Fibroblast of mammary gland (primary cell): Measurements from ENCODE around the gene SPG11.

Source experiments
- DNase-seq: peaks from one replicate; pipeline ENCODE4 v3.0.0-alpha.2; 2010; ENCODE audit warnings: low read depth
- H3K4me3 ChIP-seq: 2 replicates; pipeline ENCODE4 v1.5.1; 2011; ENCODE audit warnings: low read depth, mild to moderate bottlenecking, low read length, moderate library complexity; ENCODE audit not compliant: control insufficient read depth
- CTCF ChIP-seq: conservative IDR thresholded peaks from 2 replicates; pipeline ENCODE4 v1.5.1; 2011; ENCODE audit warnings: low read depth, low read length, inconsistent platforms; ENCODE audit not compliant: control insufficient read depth, insufficient read depth

The SPG11 gene

DNA sequence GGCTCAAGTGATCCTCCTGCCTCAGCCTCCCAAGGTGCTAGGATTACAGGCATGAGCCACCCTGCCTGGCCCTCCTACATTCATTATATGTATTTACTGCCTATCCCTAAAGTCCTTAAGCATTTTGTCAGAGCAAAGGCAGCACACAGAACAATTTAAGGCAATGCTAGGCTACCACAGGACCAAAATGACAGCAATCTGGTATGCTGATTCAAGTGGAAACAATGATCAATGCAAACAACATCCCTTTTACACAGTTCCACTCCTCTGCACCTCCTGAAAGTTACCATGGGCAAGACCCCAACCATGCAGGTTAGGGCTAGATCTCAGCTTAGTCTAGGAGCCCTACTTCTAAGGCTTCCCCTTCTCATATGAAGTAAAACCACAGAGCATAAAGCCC lies 40.3 kb downstream of the SPG11 start:
- H3K4me3 ChIP-seq: no peak overlapping the region
- no peak for TF ChIP-seq CTCF
- DNase-seq: no peak

DNA sequence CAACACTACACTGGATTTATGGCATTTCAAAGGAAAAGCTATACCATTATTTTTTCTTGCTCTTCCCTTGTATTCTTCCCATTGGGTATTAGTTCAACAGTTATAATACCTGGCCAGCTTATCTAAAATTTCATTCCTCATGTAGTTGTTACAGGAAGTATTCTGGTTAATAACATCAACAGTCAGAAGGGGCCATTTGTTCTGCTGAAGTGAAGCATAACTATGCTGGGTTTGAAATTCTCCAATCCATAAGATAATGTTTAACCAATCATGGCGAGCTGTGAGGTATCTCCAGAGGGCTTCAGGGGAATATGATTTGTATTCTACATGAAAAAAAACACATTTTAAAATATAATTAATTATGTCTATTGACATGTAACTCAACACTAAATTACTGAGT lies 43.4 kb downstream of the SPG11 start:
- H3K4me3 ChIP-seq: no peak overlapping the region
- no peak for DNase-seq
- TF ChIP-seq CTCF: no peak

DNA sequence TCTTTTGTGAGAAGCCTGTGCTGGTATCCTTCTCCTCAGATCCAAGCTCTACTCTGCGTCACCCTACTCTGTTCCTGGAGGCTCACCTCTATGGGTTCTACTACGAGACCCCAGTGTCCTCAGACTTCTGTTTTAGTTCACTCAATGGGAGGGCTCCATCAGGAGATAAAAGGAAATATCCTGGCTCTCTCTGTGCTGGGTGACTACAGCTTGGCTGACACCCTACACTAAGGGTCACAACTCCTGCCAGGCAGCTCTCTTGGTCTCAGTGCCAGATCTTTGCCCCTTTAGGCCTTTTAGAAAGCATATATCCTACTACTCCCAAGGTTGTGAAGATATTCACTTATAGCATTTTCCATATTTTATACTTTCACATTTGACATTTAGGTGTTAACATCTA lies 46.5 kb downstream of the SPG11 start:
- TF ChIP-seq CTCF: no peak
- no peak overlapping the region for H3K4me3 ChIP-seq
- DNase-seq: no peak

- TF ChIP-seq CTCF: no peak
- no peak overlapping the region for H3K4me3 ChIP-seq
- DNase-seq: no peak
These were observed 56.7 kb downstream of the SPG11 start for GRCh38 chr15:44606740-44607139.

DNA sequence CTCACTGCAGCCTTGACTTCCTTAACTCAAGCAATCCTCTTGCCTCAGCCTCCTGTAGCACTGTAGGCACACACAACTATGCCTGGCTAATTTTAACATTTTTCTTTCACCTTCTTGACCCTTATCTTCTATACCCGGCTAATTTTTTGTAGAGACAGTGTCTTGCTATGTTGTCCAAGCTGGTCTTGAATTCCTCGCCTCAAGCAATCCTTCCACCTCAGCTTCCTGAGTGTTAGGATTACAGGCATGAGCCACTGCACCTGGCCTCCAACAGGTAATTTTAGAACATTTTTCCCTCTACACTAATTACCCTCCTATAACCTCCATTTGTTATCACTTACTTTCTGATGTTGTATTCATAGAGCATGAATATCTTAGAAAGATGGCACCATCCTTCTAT lies 60.3 kb downstream of the SPG11 start:
- TF ChIP-seq CTCF: no peak
- DNase-seq: no peak

DNA sequence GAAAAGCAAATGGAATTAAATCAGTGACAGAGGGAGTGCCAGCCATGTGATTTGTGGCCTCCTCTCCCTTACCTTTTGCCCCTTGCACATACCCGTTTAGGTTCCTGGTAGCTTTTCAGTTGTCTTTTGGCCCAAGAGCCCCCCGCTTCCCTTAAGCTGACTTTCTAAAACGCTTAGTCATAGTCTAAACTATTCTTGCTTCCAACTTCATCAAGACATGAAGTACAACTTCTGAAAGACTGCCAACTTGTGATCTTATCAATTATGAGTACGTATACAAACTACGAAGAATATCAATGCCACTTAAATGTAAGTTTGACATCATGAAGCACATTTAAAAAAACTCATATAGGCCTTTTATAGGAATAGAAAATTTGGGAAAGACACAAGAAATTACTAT lies 64.6 kb downstream of the SPG11 start:
- H3K4me3 ChIP-seq: no peak overlapping the region
- peak; percentile 36 for DNase-seq
- TF ChIP-seq CTCF: no peak

More for the DNA sequence above, 60.3 kb downstream of the SPG11 start:
- H3K4me3 ChIP-seq: no peak overlapping the region

DNA sequence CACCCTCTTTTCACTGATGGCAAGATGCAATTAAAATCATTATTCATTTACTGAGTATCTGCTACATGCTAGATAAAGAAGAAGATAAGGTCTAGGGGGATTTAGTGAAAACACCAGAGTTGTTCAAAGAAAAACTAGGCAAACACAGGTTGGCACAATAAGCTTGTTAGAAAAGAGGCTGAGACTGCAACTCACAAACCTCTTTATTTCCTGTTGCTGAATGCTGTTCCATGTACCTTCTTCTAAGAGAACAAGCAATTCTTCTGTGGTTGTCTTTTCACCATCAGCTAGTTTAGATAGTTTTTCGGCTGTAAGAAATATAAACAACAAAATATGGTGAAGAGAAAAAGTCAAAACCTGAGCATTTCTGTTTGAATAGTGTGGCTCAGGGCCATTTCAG lies 65.4 kb downstream of the SPG11 start:
- TF ChIP-seq CTCF: no peak
- H3K4me3 ChIP-seq: no peak overlapping the region
- no peak for DNase-seq
